Upper lobe of left lung (tissue), 4 donors: Measurements from ENCODE around the gene PKLR.

Experiments used
- CTCF ChIP-seq, 6 experiments: fragments of 450-650 bp in 4 of 6; fragments of 200-600 bp in 2 of 6; sonication (generic) in 2 of 6; IDR thresholded peaks; one replicate each; pipeline ENCODE4 v1.5.1; 2016 to 2019; ENCODE audit warnings: antibody characterized with exemption in 6 of 6
- EP300 ChIP-seq, 4 donors: sonication (generic); formaldehyde crosslinking; IDR thresholded peaks; one replicate each; pipeline ENCODE4 v1.5.1; 2017; ENCODE audit warnings: antibody characterized with exemption in 4 of 4, control low read depth in 2 of 4
- POLR2AphosphoS5 ChIP-seq, 2 donors: sonication (generic); formaldehyde crosslinking; IDR thresholded peaks; one replicate each; pipeline ENCODE4 v1.5.1; 2017; ENCODE audit warnings: antibody characterized with exemption in 2 of 2

GRCh38 chr1:155285063-155285462, 16.2 kb downstream of the PKLR start:
- TF ChIP-seq CTCF (IDR thresholded peaks at IDR 0.05) = no peak
- no peak for TF ChIP-seq EP300 (IDR thresholded peaks at IDR 0.05)
- TF ChIP-seq POLR2AphosphoS5 (IDR thresholded peaks at IDR 0.05) = no peak
